HEK293 (cell line): ENCODE results near the gene LOXL1.

Experiments
- CTCF ChIA-PET: fragments of 350-600 bp; formaldehyde crosslinking; extraction: SDS; loops from one replicate; lab custom pipeline; 2021; ENCODE audit warnings: antibody characterized with exemption; lab: Yijun Ruan, JAX
- POLR2A ChIA-PET: fragments of 300-600 bp; formaldehyde crosslinking; extraction: SDS; loops from one replicate; lab custom pipeline; 2020; ENCODE audit warnings: antibody characterized with exemption, inconsistent platforms; lab: Yijun Ruan, JAX
- H3K27ac ChIP-seq: fragments of 200-500 bp; sonication (Bioruptor generic); 2 replicates; pipeline ENCODE4 v1.5.1; 2014; ENCODE audit warnings: low read depth, low read length, control low read depth, inconsistent platforms; ENCODE audit errors: extremely low read depth
- H3K36me3 ChIP-seq, 2 experiments: fragments of 200-500 bp in 1 of 2; sonication (Bioruptor generic) in 1 of 2; 1 replicate in 1 of 2; 2 replicates in 1 of 2; pipeline ENCODE4 v1.5.1; 2014 to 2017; ENCODE audit warnings: inconsistent platforms in 2 of 2, low read length in 2 of 2; ENCODE audit not compliant: control insufficient read depth in 2 of 2, insufficient read depth in 1 of 2
- H3K4me1 ChIP-seq: fragments of 200-500 bp; sonication (Bioruptor generic); 2 replicates; pipeline ENCODE4 v1.5.1; 2014; ENCODE audit warnings: mild to moderate bottlenecking, low read length, inconsistent platforms; ENCODE audit not compliant: control insufficient read depth, insufficient read depth
- H3K4me3 ChIP-seq: 2 replicates; pipeline ENCODE4 v1.5.1; 2011; ENCODE audit warnings: low read depth, mild to moderate bottlenecking, control low read depth, low read length, moderate library complexity
- H3K9me3 ChIP-seq: fragments of 200-500 bp; sonication (Bioruptor generic); 2 replicates; pipeline ENCODE4 v1.5.1; 2014; ENCODE audit warnings: low read depth, low read length, inconsistent platforms; ENCODE audit not compliant: control insufficient read depth, insufficient read depth
- GLIS1 ChIP-seq: fragments of 450-650 bp; formaldehyde crosslinking; IDR thresholded peaks from 2 replicates; pipeline ENCODE4 v1.5.1; 2016; ENCODE audit warnings: missing biosample characterization, missing genetic modification characterization
- MZF1 ChIP-seq: fragments of 450-650 bp; formaldehyde crosslinking; IDR thresholded peaks from 2 replicates; pipeline ENCODE4 v1.5.1; 2017; ENCODE audit warnings: missing biosample characterization, missing genetic modification characterization, borderline replicate concordance
- ZBTB17 ChIP-seq: fragments of 450-650 bp; formaldehyde crosslinking; IDR thresholded peaks from 2 replicates; pipeline ENCODE4 v1.5.1; 2016; ENCODE audit warnings: missing biosample characterization, missing genetic modification characterization
- ZBTB8A ChIP-seq: fragments of 450-650 bp; formaldehyde crosslinking; IDR thresholded peaks from 2 replicates; pipeline ENCODE4 v1.5.1; 2016; ENCODE audit warnings: missing biosample characterization, missing genetic modification characterization
- ZEB2 ChIP-seq: fragments of 450-650 bp; formaldehyde crosslinking; IDR thresholded peaks from 2 replicates; pipeline ENCODE4 v1.5.1; 2016; ENCODE audit warnings: missing biosample characterization, missing genetic modification characterization
- ZFP41 ChIP-seq: fragments of 450-650 bp; formaldehyde crosslinking; IDR thresholded peaks from 2 replicates; pipeline ENCODE4 v1.5.1; 2016; ENCODE audit warnings: missing biosample characterization, missing genetic modification characterization, borderline replicate concordance
- ZFP69B ChIP-seq: fragments of 450-650 bp; formaldehyde crosslinking; IDR thresholded peaks from 2 replicates; pipeline ENCODE4 v1.5.1; 2016; ENCODE audit warnings: missing biosample characterization, missing genetic modification characterization
- ZNF157 ChIP-seq: fragments of 450-650 bp; formaldehyde crosslinking; IDR thresholded peaks from 2 replicates; pipeline ENCODE4 v1.5.1; 2016; ENCODE audit warnings: missing biosample characterization, missing genetic modification characterization
- ZNF2 ChIP-seq: fragments of 450-650 bp; formaldehyde crosslinking; IDR thresholded peaks from 2 replicates; pipeline ENCODE4 v1.5.1; 2016; ENCODE audit warnings: missing biosample characterization, missing genetic modification characterization
- ZNF221 ChIP-seq: fragments of 450-650 bp; formaldehyde crosslinking; IDR thresholded peaks from 2 replicates; pipeline ENCODE4 v1.5.1; 2017; ENCODE audit warnings: missing biosample characterization, missing genetic modification characterization, borderline replicate concordance
- ZNF23 ChIP-seq: fragments of 450-650 bp; formaldehyde crosslinking; IDR thresholded peaks from 2 replicates; pipeline ENCODE4 v1.5.1; 2016; ENCODE audit warnings: missing biosample characterization, missing genetic modification characterization, borderline replicate concordance
- ZNF274 ChIP-seq, 2 experiments: fragments of 200-500 bp in 1 of 2; fragments of 450-650 bp in 1 of 2; sonication (Bioruptor generic) in 1 of 2; formaldehyde crosslinking in 1 of 2; IDR thresholded peaks; 2 replicates each; pipeline versions ENCODE4 v1.5.1 to v1.6.1; 2014 to 2016; ENCODE audit warnings: borderline replicate concordance in 1 of 2, inconsistent platforms in 1 of 2, low read length in 1 of 2, missing biosample characterization in 1 of 2, missing genetic modification characterization in 1 of 2
- ZNF341 ChIP-seq: fragments of 450-650 bp; formaldehyde crosslinking; IDR thresholded peaks from 2 replicates; pipeline ENCODE4; 2016; ENCODE audit warnings: low read depth, missing biosample characterization, missing genetic modification characterization
- ZNF561 ChIP-seq: fragments of 450-650 bp; IDR thresholded peaks from 2 replicates; pipeline ENCODE4 v1.5.1; 2018; ENCODE audit warnings: missing biosample characterization, missing genetic modification characterization, borderline replicate concordance
- ZNF571 ChIP-seq: fragments of 450-650 bp; formaldehyde crosslinking; IDR thresholded peaks from 2 replicates; pipeline ENCODE4 v1.5.0; 2017; ENCODE audit warnings: missing biosample characterization, missing genetic modification characterization
- ZNF654 ChIP-seq: fragments of 450-650 bp; formaldehyde crosslinking; IDR thresholded peaks from 2 replicates; pipeline ENCODE4 v1.5.1; 2016; ENCODE audit warnings: low read depth, missing biosample characterization, missing genetic modification characterization
- ZNF677 ChIP-seq: fragments of 450-650 bp; IDR thresholded peaks from 2 replicates; pipeline ENCODE4 v1.5.0; 2018; ENCODE audit warnings: missing biosample characterization, mild to moderate bottlenecking, missing genetic modification characterization, moderate library complexity
- ZNF777 ChIP-seq: fragments of 450-650 bp; formaldehyde crosslinking; IDR thresholded peaks from 2 replicates; pipeline ENCODE4 v1.5.1; 2017; ENCODE audit warnings: missing biosample characterization, missing genetic modification characterization, borderline replicate concordance
- ZSCAN23 ChIP-seq: fragments of 450-650 bp; formaldehyde crosslinking; IDR thresholded peaks from 2 replicates; pipeline ENCODE4 v1.5.1; 2016; ENCODE audit warnings: missing biosample characterization, missing genetic modification characterization
- TF ChIP-seq, protein P1 (sequence below): fragments of 450-650 bp; formaldehyde crosslinking; conservative IDR thresholded peaks from 2 replicates; pipeline ENCODE4 v1.5.1; 2016; ENCODE audit warnings: low read depth, missing biosample characterization, missing genetic modification characterization
- TF ChIP-seq, protein P2 (sequence below): fragments of 450-650 bp; formaldehyde crosslinking; IDR thresholded peaks from 2 replicates; pipeline ENCODE4 v1.5.1; 2016; ENCODE audit warnings: missing biosample characterization, missing genetic modification characterization
- TF ChIP-seq, protein P3 (sequence below): fragments of 450-650 bp; formaldehyde crosslinking; IDR thresholded peaks from 2 replicates; pipeline ENCODE4 v1.5.1; 2016; ENCODE audit warnings: missing biosample characterization, missing genetic modification characterization
- TF ChIP-seq, protein P4 (sequence below): fragments of 450-650 bp; formaldehyde crosslinking; IDR thresholded peaks from 2 replicates; pipeline ENCODE4 v1.5.1; 2016; ENCODE audit warnings: missing biosample characterization, missing genetic modification characterization, low read depth
- TF ChIP-seq, protein P5 (sequence below): fragments of 450-650 bp; formaldehyde crosslinking; IDR thresholded peaks from 2 replicates; pipeline ENCODE4 v1.5.1; 2016; ENCODE audit warnings: missing biosample characterization, missing genetic modification characterization

The LOXL1 gene

GRCh38 chr15:73930790-73931281, 4.6 kb downstream of the LOXL1 start:
- ChIA-PET CTCF (interaction anchor here (0.6 to 2.0 kb wide), 2 partner anchors 10 to 974 kb away, joined by 5 to 7 read pairs; no protein-coding TSS in a partner anchor), POLR2A (interaction anchor here (0.5 kb wide), 1 partner anchor 92 kb away, joined by 3 read pairs; no protein-coding TSS in a partner anchor)
- no peak overlapping the region for H3K27ac ChIP-seq
- TF ChIP-seq, protein P1, sequence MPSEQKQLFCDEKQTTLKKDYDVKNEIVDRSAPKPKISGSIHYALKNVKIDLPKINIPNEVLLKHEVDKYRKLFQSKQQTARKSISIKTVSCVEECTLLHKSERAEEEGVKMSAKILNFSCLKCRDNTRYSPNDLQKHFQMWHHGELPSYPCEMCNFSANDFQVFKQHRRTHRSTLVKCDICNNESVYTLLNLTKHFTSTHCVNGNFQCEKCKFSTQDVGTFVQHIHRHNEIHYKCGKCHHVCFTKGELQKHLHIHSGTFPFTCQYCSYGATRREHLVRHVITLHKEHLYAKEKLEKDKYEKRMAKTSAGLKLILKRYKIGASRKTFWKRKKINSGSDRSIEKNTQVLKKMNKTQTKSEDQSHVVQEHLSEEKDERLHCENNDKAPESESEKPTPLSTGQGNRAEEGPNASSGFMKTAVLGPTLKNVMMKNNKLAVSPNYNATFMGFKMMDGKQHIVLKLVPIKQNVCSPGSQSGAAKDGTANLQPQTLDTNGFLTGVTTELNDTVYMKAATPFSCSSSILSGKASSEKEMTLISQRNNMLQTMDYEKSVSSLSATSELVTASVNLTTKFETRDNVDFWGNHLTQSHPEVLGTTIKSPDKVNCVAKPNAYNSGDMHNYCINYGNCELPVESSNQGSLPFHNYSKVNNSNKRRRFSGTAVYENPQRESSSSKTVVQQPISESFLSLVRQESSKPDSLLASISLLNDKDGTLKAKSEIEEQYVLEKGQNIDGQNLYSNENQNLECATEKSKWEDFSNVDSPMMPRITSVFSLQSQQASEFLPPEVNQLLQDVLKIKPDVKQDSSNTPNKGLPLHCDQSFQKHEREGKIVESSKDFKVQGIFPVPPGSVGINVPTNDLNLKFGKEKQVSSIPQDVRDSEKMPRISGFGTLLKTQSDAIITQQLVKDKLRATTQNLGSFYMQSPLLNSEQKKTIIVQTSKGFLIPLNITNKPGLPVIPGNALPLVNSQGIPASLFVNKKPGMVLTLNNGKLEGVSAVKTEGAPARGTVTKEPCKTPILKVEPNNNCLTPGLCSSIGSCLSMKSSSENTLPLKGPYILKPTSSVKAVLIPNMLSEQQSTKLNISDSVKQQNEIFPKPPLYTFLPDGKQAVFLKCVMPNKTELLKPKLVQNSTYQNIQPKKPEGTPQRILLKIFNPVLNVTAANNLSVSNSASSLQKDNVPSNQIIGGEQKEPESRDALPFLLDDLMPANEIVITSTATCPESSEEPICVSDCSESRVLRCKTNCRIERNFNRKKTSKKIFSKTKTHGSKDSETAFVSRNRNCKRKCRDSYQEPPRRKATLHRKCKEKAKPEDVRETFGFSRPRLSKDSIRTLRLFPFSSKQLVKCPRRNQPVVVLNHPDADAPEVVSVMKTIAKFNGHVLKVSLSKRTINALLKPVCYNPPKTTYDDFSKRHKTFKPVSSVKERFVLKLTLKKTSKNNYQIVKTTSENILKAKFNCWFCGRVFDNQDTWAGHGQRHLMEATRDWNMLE (tag by site-specific recombination), result no peak
- TF ChIP-seq ZBTB17 (no peak), ZEB2 (tag by site-specific recombination) (no peak), MZF1 (tag by site-specific recombination) (no peak), ZFP41 (no peak), ZNF677 (tag by site-specific recombination) (no peak), GLIS1 (tag by site-specific recombination) (no peak), ZNF341 (tag by site-specific recombination) (no peak), ZBTB8A (tag by site-specific recombination) (no peak), ZNF23 (no peak), ZNF2 (tag by site-specific recombination) (no peak), ZNF777 (tag by site-specific recombination) (no peak), ZNF221 (no peak), ZSCAN23 (tag by site-specific recombination) (no peak), ZNF157 (tag by site-specific recombination) (no peak), ZNF654 (no peak)
- TF ChIP-seq, protein P2, sequence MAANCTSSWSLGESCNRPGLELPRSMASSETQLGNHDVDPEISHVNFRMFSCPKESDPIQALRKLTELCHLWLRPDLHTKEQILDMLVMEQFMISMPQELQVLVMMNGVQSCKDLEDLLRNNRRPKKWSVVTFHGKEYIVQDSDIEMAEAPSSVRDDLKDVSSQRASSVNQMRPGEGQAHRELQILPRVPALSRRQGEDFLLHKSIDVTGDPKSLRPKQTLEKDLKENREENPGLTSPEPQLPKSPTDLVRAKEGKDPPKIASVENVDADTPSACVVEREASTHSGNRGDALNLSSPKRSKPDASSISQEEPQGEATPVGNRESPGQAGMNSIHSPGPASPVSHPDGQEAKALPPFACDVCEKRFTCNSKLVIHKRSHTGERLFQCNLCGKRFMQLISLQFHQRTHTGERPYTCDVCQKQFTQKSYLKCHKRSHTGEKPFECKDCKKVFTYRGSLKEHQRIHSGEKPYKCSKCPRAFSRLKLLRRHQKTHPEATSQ, result no peak
- TF ChIP-seq, protein P3, sequence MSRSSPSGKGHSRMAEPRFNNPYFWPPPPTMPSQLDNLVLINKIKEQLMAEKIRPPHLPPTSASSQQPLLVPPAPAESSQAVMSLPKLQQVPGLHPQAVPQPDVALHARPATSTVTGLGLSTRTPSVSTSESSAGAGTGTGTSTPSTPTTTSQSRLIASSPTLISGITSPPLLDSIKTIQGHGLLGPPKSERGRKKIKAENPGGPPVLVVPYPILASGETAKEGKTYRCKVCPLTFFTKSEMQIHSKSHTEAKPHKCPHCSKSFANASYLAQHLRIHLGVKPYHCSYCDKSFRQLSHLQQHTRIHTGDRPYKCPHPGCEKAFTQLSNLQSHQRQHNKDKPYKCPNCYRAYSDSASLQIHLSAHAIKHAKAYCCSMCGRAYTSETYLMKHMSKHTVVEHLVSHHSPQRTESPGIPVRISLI (tag by site-specific recombination), result no peak
- H3K9me3 ChIP-seq, result no peaks in the 10 kb centered on the region
- H3K36me3 ChIP-seq, result no peaks in the 10 kb centered on the region
- H3K4me1 ChIP-seq, result peaks cover 4% of the 10 kb centered on the region
- no peak overlapping the region for H3K4me3 ChIP-seq

DNA sequence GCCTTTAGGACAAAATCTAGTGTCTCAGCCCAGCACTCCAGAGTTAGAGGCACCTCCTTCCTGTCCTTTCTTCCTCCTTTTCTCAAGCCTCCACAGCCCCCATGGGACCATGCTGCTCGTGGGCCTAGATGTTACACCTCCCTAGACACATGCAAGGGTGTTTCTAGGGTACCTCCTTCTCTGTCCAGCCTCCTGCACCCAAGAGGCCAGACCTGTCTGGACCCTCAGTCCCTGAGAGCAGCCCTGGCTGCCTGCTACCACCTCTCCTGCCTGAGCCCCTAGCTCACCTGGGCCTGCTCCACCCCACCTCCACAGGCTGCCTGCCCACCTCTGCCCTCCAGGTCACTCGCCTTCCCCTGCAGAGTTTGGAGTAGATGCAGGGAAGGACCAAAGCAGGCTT, 5.2 kb downstream of the LOXL1 start:
- peaks cover 4% of the 10 kb centered on the region for H3K4me1 ChIP-seq
- no peaks in the 10 kb centered on the region for H3K36me3 ChIP-seq
- no peak overlapping the region for H3K27ac ChIP-seq
- CTCF ChIA-PET, result interaction anchor here (0.6 to 2.0 kb wide), 4 partner anchors 9 to 1582 kb away, joined by 4 to 7 read pairs (median 5); no protein-coding TSS in a partner anchor
- POLR2A ChIA-PET, result interaction anchor here (0.5 to 1.2 kb wide), 4 partner anchors 9 to 93 kb away, joined by 3 read pairs; no protein-coding TSS in a partner anchor
- no peaks in the 10 kb centered on the region for H3K9me3 ChIP-seq
- H3K4me3 ChIP-seq, result no peak overlapping the region
- TF ChIP-seq, protein P4, sequence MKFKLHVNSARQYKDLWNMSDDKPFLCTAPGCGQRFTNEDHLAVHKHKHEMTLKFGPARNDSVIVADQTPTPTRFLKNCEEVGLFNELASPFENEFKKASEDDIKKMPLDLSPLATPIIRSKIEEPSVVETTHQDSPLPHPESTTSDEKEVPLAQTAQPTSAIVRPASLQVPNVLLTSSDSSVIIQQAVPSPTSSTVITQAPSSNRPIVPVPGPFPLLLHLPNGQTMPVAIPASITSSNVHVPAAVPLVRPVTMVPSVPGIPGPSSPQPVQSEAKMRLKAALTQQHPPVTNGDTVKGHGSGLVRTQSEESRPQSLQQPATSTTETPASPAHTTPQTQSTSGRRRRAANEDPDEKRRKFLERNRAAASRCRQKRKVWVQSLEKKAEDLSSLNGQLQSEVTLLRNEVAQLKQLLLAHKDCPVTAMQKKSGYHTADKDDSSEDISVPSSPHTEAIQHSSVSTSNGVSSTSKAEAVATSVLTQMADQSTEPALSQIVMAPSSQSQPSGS (tag by site-specific recombination), result no peak
- no peak for TF ChIP-seq ZFP69B (tag by site-specific recombination)
- TF ChIP-seq ZNF274 (IDR thresholded peaks at IDR 0.05; ENCODE audit: low read length), result no peak
- TF ChIP-seq ZNF274 (tag by site-specific recombination; IDR thresholded peaks at IDR 0.05; ENCODE audit: borderline replicate concordance), result no peak
- no peak for TF ChIP-seq ZNF561 (tag by site-specific recombination)
- TF ChIP-seq, protein P5, sequence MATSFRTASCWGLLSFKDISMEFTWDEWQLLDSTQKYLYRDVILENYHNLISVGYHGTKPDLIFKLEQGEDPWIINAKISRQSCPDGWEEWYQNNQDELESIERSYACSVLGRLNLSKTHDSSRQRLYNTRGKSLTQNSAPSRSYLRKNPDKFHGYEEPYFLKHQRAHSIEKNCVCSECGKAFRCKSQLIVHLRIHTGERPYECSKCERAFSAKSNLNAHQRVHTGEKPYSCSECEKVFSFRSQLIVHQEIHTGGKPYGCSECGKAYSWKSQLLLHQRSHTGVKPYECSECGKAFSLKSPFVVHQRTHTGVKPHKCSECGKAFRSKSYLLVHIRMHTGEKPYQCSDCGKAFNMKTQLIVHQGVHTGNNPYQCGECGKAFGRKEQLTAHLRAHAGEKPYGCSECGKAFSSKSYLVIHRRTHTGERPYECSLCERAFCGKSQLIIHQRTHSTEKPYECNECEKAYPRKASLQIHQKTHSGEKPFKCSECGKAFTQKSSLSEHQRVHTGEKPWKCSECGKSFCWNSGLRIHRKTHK (tag by site-specific recombination), result no peak
- no peak for TF ChIP-seq ZNF571 (tag by site-specific recombination)
